ENCODE data around the gene F10.
"Not testable (repeated sequence)": the region's sequence is repeated elsewhere in the genome, so short reads cannot be mapped to it uniquely, and the experiment has no call there.

F10 gene

GRCh38 chr13:113102302-113102701, 20.3 kb upstream of the F10 start:
- not testable (repeated sequence) for DNase-seq (ENCODE audit: low spot score)

- DNase-seq (ENCODE audit: low spot score) = no peak
These were observed 19.9 kb upstream of the F10 start for GRCh38 chr13:113102727-113103126.

DNA sequence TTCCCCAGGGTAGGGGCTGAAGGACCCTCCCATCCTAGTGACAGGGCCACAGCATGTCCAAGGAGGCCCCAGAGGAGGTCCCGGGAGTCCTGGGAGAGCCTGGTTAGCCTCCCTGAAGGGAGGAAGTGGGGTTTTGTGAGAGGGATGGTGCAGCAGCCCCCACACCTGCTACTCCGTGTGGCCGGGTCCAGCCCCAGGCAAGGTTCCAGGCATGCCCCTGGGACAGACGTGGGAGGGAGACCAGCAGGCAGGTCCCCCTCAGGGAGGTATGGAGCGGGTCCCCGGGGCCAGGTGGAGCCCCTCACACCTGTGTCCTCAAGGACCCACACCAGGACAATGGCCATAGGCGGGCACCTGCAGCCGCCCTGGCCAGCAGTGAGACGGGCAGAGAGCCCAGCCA, 19.0 kb upstream of the F10 start:
- DNase-seq (ENCODE audit: low spot score) = no peak

- DNase-seq (ENCODE audit: low spot score) = no peak
These were observed 17.3 kb upstream of the F10 start, which contains the start of gene F7 for GRCh38 chr13:113105032-113105920. Gene F7 (plus strand): TSS chr13:113105791. CDS start chr13:113105842, 51 bp downstream.

DNA sequence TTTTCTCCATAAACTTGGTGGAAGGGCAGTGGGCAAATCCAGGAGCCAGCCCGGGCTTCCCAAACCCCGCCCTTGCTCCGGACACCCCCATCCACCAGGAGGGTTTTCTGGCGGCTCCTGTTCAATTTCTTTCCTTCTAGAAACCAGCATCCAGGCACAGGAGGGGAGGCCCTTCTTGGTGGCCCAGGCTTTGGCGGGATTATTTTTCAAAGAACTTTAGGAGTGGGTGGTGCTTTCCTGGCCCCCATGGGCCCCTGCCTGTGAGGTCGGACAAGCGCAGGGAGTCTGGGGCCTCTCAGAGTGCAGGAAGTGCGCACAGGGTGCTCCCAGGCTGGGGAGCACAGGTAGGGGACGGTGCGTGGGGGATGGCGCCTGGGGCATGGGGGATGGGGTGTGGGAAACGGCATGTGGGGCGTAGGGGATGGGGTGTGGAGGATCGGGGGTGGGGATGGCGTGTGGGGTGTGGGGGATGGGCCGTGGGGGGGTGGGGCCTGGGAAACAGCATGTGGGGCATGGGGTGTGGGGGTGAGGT, 16.6 kb upstream of the F10 start:
- DNase-seq (ENCODE audit: low spot score) = no peak

DNA sequence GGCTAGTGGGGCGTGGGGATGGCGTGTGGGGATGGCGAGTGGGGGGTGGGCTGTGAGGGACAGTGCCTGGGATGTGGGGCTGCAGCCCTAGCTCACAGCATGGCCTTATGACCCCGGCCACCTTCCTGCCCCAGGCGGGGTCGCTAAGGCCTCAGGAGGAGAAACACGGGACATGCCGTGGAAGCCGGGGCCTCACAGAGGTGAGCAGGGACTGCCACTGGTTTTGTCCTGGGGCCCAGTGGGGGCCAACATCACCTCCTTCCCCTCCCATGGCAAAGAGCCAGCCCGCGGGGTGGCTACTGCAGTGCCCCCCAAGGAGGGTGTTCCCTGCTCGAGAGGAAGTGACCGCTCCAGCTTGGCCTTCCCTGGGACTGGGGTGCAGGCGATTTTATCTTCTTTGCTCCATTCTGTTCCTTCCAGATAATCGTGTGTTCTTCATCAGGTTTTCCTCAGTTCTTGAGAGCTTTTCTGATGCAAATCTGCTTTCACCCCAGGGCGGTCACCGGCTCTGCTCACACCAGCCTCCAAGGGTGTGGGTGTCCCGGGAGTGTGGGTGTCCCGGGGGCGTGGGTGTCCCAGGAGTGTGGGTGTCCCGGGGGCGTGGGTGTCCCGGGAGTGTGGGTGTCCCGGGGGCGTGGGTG, 15.8 kb upstream of the F10 start:
- no peak for DNase-seq (ENCODE audit: low spot score)

- DNase-seq (ENCODE audit: low spot score) = not testable (repeated sequence)
These were observed 14.1 kb upstream of the F10 start for GRCh38 chr13:113108521-113108920.

GRCh38 chr13:113109151-113110047, 13.2 kb upstream of the F10 start:
- DNase-seq (ENCODE audit: low spot score) = no peak

GRCh38 chr13:113110048-113110851, 12.3 kb upstream of the F10 start:
- DNase-seq (ENCODE audit: low spot score) = no peak

- DNase-seq (ENCODE audit: low spot score) = no peak
These were observed 11.7 kb upstream of the F10 start for GRCh38 chr13:113110852-113111315.

- DNase-seq (ENCODE audit: low spot score) = not testable (repeated sequence)
These were observed 10.8 kb upstream of the F10 start for GRCh38 chr13:113111821-113112220.

- DNase-seq (ENCODE audit: low spot score) = not testable (repeated sequence)
These were observed 10.1 kb upstream of the F10 start for GRCh38 chr13:113112475-113112874.

DNA sequence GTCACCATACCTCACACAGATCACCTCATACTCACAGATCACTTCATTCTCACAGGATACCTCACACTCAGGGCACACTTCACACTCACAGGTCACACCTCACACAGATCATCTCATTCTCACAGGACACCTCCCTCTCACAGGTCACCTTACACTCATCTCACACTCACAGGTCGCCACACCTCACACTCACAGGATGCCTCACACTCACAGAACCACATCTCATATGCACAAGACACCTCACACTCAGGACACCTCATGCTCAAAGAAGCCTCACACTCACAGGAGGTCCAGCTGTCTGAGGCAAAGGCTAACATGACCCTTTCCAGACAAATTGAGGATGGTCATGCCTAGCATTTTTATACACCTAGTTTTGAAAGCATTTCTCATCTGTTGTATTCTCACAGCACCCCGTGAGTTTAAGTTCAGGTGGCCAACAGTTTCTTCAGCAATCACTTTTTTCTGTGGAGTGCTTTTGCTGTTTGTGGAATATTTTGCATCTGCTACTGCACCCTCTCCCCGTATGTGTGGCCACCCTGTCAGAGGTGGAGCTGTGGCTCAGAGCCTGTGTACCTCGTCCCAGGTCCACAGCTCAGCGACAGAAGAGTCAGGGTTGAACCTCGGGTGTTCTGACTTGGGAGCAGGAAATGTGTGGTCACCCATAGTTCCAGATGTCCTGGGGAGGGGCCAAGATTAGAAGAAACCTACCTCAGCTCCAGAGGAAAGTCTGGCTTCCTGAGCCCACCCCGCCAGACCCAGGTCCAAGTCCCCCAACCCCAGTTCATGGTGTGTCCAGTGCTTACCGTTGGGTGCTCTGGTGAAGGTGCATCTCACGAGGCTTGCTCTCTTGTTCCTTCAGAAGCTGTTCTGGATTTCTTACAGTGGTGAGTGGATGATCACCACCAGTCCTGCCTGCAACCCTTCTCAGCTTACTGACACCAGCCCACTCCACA, 9.4 kb upstream of the F10 start:
- DNase-seq (ENCODE audit: low spot score) = no peak

DNA sequence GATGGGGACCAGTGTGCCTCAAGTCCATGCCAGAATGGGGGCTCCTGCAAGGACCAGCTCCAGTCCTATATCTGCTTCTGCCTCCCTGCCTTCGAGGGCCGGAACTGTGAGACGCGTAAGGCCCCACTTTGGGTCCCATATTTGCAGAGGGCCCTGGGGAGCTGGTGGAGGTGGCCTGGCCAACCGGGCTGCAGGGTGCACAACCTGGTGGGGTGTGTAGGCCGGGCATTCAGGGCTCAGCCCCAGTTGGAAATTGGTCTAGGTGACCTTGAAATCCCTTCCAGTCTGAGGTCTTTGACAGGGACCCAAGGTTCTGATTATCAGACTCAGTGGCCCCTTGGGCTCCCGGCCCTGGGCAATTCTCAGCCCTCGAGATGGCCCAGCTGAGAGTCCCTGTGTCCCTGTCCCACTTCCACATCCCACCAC, 8.7 kb upstream of the F10 start:
- no peak for DNase-seq (ENCODE audit: low spot score)

DNA sequence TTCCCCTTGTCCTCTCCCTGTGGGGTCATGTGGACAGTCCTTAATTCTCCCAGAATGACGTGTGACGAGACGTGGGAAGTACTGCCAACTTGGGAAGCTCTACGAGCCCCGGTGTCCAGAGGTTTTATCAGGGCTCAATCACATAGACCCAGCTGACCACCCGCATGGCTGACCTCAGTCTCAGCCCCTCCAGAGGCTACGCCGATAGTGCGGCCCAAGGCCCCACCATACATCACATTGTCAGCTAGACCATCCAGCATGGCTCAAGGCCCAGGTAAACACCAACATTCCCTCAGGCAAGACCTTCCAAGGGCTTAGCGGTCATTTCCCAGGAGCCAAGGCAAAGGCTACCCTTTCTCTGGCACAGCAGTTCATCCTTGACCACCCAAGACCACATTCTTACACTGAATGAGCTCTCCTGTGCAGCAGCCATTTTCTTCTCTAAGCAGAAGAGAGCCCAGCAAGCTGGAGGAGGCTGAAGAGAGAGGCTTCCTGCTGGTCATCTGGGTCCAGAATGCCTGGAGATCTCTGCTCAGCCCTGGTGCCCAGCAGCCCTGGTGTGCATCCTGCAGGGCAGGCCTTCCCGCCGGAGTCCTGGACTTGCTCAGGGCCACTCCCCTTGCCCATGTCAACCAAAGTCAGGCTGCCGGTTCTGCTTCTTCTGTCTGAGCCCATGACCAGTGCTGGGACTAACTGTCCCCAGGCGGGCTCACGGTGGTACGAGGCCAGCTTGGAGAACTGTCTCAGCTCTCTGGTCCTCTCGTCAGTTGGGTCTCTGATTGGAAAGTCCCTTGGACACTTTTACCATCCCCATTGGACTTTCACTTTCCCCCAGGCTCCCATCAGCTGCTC, 7.9 kb upstream of the F10 start:
- DNase-seq (ENCODE audit: low spot score) = no peak

GRCh38 chr13:113115363-113116205, 7.0 kb upstream of the F10 start:
- no peak for DNase-seq (ENCODE audit: low spot score)

- no peak for DNase-seq (ENCODE audit: low spot score)
These were observed 6.3 kb upstream of the F10 start for GRCh38 chr13:113116206-113116800.

GRCh38 chr13:113116871-113117271, 5.7 kb upstream of the F10 start:
- no peak for DNase-seq (ENCODE audit: low spot score)
